HG03432 (cell line): Measurements from ENCODE around the gene DCTN2.
"Not testable (repeated sequence)": the region's sequence is repeated elsewhere in the genome, so short reads cannot be mapped to it uniquely, and the experiment has no call there.

ENCODE experiments used
- ATAC-seq: cut with Tn5 transposase; IDR thresholded peaks from one replicate; pipeline ENCODE4 v1.9.1; 2021; ENCODE audit warnings: mild to moderate bottlenecking, moderate library complexity; ENCODE audit not compliant: unreplicated experiment

DCTN2 gene

DNA sequence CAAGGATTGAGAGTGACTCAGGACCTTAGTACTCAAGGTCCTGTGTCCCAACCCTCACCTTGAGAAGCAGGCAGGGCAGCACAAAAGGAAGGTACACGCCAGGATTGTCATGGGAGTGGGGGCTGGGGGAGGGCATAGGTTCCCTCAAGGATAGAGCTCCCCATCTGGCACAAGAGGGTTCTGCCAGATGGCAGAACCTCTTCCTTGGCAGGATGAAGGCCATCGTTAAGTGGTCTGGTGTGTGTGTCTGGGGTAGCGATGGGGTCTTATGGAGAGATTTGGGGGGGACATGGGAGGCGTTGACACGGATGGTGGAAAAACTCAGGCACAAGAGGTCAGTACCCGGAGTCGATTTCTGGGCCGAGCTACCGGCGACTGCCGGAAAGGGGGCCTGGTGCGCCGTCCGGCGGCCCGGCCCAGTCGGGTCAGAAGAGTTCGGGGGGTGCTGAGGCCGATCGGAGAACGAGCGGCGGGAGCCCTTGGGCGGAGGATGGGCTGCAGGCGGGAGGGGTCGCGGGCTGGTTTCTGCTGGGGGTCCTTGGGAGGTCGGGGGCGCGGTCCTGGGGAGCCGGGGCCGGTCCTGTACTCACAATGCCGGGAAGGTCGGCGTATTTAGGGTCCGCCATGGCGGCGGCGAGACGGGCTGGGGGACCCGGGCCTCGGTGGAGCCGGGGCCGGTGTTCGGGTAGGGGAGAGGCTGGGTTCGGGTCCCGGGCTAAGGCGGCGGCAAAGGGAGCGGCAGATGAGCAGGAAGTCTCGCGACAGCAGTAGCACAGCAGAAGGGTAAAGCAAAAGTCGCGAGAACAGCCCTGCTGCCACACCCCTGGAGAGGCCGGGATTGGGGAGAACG, at the start of gene DCTN2:
DCTN2 (minus strand) TSS at position 755 of the 850 bp plus-strand sequence; CDS start at position 626, 129 bp downstream.
- ATAC-seq, result peak; percentile 98

DNA sequence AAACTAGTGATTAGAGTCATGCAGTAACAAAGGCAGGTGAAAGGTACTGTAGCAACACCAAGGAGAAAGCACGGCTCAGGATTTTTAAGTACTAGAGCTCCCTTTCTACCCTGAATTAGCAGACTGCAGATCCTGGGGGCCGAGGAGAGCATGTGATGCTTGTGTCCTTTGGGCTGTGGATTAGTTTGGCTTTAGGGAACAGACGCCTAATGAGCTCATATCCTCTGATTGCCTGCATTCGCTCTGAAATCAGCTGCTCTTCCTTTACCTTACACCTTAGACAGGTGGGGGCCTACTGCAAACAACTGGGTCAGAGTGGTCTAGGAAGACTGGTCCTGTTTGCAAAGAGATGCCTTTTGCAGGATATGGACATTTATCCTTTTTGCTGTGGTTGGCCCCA, 46.2 kb upstream of the DCTN2 start:
- ATAC-seq, result no peak

DNA sequence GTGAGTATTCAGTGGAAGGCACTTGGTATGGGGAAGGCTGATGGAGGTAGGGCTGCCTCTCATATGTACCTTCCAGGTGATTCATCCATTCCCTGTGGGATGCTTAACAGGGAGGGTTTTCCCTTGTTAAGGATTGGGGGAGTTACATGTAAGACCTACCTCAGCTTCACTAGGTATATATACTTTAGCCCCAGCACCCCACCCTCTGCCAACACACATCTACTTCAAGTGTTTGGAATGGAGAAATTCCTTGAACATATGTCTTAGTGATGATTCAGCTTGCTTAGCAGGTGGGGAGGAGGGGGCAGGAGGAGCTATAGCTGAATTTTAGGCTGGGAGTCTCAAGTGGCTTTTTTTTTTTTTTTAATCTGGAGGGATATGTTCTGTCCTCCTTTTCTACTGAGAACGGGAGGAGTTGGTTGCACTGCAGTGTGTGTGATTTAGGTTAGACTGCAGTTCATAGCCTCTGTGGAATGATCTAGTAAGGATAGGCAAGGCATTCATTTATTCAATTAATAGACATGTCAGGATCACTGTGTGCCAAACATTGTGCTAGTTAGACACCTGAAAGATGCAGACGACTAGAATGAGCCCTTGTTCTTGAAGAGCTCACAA, 45.7 kb upstream of the DCTN2 start:
- no peak for ATAC-seq

DNA sequence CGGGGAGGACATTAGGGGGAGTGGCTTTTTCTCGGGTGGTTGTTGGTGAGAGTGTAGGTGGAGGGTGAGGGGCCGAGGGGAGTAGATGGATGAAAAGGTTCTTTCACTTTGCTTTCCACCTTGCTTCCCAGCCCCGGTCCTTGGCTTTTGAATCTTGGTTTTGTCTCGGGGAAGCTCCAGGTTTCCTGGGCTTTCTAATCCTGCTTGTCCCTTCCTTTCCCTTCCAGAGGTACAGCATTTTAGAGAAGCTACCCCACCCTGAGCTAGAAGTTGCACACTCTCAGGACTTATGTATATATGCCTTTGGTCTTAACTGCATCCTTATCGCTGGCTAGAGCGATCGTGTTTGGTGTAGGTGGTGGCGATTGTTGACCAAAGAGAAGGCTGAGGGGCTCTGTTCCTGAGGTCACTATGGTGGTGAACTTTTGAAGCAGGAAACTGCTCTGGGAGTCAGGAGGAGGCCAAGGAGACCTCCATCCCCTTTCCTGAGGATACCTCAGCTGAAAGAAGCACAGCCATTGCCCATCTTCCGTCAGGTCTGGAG, 44.9 kb upstream of the DCTN2 start:
- peak; percentile 18 for ATAC-seq

DNA sequence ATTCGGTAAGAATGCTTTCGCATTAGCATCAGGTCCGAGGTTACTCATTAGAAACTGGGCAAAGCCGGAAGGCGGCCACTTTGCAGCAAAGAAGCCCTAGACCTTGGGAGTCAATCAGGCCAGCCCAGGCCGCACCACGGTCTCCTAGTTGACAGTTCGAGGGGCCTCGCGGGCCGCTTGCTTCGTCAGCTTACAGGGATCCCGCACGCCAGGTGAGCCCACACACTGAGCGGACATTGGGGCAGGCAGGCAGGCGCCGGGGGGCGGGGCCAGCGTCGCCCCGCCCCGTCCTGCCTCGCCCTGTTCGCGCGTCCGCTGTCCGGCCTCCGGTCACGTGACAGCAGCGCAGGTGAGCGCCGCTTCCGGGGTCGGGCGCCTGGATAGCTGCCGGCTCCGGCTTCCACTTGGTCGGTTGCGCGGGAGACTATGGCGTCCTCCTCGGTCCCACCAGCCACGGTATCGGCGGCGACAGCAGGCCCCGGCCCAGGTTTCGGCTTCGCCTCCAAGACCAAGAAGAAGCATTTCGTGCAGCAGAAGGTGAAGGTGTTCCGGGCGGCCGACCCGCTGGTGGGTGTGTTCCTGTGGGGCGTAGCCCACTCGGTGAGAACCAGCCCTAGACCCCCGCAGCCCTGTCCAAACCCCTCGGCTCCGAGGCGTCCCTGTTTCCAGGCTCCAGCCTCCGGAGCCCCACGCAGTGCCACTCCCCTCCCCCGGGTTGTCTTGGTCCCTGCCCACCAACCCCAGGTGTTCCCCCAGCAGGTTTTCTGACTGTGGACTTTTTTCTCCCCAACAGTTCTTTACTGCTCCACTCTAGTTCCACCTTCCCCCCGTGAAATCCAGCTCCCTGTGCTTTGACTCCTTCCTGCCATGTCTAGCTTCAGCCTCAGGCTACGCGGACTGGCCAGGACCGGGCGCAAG, 44.1 kb upstream of the DCTN2 start, which contains the start of gene PIP4K2C:
PIP4K2C (plus strand) TSS at position 329 of the 918 bp plus-strand sequence; CDS start at position 427, 98 bp downstream.
- ATAC-seq, result peak; percentile 96

DNA sequence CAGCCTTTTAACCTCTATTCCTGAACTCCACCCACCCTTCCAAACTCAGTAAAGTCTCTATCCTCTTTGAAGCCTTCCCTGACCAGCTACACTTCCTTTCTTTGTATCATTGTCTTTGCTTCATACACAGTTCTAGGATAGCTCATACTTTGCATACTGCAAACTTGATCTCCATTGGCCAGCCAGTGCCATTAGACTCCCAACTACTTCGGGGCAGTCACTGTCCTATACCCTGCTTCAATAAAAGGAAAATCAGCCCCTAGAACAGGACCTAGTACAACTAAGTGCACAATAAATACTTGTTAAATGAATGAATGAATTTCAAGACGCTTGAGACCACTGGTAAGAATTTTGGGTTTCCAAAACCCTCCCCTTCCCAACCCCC, 43.5 kb upstream of the DCTN2 start:
- ATAC-seq, result no peak

DNA sequence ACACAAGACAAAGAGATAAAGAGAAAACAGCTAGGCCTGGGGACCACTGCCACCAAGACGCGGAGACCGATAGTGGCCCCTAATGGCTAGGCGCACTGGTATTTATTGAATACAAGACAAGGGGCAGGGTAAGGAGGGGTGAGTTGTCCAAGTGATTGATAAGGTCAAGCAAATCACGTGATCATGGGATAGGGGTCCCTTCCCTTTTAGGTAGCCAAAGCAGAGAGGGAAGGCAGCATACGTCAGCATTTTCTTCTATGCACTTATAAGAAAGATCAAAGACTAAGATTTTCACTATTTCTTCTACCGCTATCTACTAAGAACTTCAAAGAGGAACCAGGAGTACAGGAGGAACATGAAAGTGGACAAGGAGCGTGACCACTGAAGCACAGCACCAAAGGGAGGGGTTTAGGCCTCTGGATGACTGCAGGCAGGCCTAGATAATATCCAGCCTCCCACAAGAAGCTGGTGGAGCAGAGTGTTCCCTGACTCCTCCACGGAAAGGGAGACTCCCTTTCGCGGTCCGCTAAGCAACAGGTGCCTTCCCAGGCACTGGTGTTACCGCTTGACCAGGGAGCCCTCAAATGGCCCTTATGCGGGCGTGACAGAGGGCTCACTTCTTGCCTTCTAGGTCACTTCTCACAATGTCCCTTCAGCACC, 42.1 kb upstream of the DCTN2 start:
- ATAC-seq, result not testable (repeated sequence)

DNA sequence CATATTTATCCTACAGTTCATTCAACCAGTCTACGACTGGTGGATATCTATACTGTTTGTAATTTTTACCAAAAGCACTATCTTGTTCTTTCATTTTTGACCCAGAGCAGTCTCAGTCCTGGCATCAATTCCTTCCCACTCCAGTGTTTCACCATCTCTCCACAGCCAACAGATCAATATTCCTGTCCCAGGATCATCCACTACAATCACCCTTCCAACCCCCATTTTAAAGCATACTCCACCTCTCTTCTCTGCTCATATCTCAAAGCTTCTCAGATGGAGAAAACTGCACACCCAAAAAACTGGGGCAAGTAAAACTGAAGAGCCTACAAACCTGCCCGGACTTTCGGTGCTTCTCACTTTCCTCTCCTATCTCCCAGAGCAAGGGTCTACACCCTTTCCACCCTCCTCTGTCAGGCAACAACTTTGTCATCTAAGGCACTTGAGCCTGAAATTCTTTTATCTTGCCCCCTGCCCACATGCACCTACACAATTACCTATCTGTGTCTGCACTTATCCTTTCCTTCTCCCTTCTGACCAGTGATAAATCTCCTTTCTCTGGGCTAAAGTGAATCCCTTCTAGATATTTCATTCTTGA, 39.9 kb upstream of the DCTN2 start:
- ATAC-seq, result no peak

DNA sequence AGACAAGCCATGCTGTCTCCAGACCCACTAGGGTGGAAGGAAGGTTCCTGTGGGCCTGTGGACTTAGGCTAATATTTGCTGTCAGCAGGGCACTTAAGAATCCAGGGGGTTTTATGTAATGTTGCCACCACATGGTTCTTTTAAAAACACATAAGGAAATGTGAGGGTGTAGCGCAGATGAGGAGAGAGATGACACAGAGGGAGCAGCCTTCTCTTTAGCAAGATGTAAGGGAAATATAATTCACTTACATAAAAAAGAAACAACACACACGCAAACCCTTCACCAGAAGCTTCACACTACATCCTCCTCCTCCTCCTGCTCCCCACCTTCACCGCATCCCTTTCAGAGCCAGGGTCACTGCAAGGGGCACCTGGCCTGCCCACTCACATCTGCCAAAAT, 39.1 kb upstream of the DCTN2 start:
- no peak for ATAC-seq

DNA sequence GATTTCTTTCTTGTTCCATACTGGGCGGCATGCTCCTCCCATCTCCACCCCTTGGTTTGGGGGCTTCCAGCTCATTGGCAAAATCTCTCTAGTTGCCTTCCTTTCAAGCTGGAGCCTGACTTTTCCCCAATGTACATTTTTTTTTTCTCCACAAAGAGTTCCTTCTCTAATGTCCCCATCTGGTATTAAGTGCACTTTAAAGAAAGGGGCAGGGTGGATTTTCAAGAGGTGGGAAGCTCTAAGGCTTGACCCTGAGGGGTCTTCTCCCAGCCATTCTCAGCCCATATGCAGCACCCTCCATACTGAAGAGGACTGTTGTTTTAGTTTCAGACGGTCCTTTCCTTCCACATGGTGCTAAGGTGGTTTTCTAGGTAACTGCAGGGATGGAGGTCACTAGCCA, 38.2 kb upstream of the DCTN2 start:
- ATAC-seq, result no peak

DNA sequence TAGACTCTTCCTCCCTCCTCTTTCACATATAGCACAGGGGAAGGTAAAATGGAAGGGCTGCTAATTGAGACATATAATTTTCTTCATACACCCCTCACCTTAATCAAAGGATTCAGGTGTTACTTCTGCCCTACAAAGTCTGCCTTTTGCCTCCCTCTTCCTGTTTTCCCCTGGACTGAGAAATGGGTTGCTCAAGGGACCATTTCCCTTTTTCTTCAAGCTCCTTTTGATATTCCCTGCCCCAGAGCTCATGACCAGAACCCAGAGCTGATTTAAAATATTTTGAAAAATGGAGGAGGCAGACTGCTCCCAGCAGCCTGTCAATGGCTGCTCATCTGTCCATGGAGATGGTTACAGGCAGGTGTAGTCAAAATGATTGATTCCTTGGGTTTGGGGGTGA, 37.7 kb upstream of the DCTN2 start:
- no peak for ATAC-seq

DNA sequence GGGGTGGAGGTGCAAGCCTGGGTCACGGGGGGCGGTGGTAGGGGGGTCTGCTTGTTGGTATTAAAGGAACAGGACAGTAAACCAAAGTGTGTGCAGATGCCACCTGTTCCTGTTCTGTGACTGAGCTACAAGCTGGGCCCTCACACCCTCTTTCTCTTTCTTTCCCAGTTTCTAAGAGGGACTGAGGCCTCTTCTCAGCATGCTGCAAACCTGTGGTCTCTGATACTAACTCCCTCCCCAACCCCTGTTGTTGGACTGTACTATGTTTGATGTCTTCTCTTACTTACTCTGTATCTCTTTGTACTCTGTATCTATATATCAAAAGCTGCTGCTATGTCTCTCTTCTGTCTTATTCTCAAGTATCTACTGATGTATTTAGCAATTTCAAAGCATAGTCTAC, 37.1 kb upstream of the DCTN2 start:
- no peak for ATAC-seq

DNA sequence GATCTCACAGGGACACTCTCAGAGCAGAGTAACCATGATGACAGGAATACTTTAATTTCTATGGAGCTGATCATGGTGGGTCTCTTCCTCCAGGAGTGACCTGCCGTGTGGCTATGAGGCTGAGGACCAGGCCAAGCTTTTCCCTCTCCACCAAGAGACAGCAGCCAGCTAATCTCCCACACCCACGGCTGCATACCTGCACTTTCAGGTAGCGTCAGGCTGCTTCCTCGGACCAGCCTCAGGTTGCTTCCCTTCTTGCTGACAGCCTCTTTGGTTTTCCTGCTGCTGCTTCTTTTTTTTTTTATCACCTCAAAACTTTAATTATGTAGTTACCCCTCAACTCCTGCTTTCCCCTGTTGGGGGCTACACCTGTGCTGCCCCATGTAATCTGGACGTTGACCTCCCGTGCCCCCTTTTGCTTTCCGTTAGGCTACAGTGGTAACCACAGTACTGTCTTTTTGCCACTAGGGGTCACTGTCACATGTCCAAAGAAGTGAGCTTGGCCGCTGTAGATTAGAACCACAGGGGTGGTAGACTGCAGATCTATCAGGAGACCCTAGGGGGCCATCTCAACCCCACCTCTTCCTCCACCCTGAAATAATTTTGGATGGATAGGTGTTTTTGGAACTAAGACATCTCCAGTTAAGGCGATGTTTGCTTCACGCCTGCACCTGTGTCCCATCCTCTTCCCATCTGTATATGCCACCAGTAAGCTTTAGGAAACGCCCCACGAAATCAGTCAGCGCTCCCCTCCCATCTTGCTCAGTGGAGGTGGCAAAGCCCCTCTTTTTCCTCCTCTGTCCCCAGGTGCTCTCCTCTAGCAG, 36.2 kb upstream of the DCTN2 start:
- ATAC-seq, result peak; percentile 95

DNA sequence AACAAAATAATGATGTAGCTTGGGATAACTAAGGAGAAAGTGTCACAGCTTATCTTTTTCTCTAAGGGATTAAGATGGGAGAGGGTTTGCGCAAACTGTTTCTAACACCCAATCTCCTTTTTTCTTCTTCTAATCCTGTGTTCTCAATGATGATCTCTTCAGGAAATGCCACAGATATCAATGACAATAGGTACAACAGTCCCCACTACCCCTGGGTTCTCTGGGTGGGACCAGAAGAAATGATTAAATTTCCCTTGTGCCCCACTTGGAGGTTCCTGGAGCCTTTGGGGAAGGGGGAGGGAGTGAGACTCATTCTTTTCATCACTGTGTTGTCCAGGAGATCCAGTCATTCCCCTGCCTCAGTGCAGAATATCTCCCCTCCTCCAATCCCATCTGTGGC, 35.4 kb upstream of the DCTN2 start:
- ATAC-seq, result no peak

DNA sequence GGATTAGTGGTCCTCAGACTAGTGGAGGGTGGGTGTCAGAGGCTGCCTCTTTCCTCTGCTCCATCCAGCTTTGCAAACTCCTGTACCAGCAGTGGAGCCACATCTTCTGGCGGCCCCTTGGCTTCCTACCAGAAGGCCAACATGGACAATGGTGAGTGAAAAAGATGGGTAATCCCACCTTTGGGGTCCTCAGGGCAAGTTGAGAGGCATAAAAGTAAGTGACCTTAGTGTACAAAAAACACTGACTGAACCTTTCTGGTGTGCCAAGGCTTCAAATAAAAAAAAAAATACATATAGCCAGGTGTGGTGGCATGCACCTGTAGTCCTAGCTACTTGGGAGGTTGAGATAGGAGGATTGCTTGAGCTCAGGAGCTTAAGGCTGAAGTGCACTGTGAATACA, 34.8 kb upstream of the DCTN2 start:
- ATAC-seq, result no peak

DNA sequence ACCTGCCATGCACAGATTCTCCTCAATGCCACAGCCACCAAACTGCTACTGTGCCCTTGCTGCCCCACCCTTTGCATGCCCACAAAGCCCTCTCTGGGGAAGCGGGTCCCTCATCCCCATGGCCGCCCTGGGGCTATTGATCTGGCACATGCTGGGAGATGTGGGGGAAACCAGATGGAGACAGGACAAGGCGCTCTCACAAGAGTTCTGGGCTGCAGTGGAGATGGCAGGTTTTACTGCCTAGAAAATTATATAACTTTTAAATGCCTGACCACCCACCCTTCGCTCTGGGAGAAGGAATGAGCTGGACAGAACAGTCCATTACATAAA, 33.4 kb upstream of the DCTN2 start:
- ATAC-seq, result no peak

DNA sequence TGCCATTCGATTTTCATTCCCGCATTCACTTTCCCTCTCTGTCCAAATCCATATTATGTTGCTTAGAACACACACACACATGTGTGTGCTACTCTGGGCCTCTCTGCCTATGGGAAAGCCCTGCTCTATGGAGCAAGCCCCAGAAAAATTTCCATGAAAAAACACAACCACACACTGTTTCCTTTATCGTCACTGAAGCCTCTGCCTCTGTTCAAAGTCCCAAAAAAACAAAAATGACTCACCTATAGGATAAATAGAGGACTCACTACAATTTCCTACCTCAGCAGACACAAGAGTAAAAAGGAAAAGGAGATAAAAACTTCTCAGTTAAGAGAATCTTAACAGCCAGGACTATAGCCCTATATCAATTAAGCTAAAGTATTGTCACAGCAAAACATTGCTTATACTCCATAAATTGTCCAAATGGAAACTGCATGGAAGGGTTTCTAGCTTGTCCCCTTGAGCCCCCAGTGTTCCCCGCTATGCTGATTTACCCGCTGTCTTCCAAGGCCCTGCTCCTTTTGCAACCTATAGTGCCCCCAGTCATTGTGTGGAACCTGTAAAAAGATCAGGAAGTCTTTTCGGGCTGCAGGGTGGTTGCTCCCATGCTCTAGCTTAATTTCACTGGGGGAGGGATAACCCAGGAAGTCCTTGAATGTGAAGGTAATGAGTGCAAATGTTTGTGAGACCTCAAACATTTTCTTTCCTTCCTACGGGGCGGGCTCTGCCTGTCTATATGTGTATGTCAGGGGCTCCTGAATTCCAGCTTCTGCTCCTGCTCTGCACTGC, 32.9 kb upstream of the DCTN2 start:
- ATAC-seq, result no peak

DNA sequence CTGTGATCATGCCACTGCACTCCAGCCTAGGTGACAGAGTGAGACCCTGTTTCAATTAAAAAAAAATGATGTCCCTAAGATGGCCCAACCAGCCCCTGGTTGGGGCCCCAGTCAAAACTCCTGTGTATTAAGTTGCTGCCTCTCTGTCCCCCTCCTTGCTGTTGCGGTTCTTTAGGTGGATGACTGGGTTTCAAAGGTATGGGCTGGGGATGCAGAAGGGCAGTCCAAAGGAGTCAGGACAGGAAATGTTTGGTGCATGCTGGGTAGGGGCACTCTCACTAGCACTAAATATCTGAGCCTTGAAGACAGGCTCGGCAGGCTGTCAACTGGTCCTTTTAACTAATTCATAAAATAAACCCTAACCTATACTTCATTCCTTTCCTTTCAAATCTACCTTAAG, 32.0 kb upstream of the DCTN2 start:
- ATAC-seq, result no peak
